Right ventricle myocardium superior (tissue), 1 donor: ENCODE measurements around the gene SRM. TPM values are rescaled to one million over a fixed set of nuclear protein-coding genes. Genes with fewer than 3 reads are reported as not detected.
A peak's percentile ranks its signal among the peaks of the same experiment; 100 is the strongest.
"Not testable (repeated sequence)": the region's sequence is repeated elsewhere in the genome, so short reads cannot be mapped to it uniquely, and the experiment has no call there.

Source experiments
- ATAC-seq: fragments of 200-7000 bp; cut with Tn5 transposase; one replicate; pipeline ENCODE4 v1.9.1; 2020; ENCODE audit warnings: mild to moderate bottlenecking; ENCODE audit not compliant: poor library complexity
- DNase-seq: peaks from one replicate; pipeline ENCODE4 v3.0.0-alpha.2; 2020
- intact Hi-C: fragments of 100-400 bp; cut with DNase I; formaldehyde crosslinking; loops from one replicate; pipeline ENCODE4 v1.11.2; 2022
- total RNA-seq: library from RNA; stranded (reverse); fragmentation: NEBNext Ultra II Directional; extraction: Animal tissue kit (Norgen Biotek cat#: 25700); gene quantifications from one replicate; pipeline ENCODE4 v1.2.1, GENCODE V29; 2021
- donor health status: DM: no; HTN: yes; CAD: no; lungs with severe emphysema.

SRM gene
- total RNA-seq, 1 donor from 2014 or later, result 47.2 TPM

DNA sequence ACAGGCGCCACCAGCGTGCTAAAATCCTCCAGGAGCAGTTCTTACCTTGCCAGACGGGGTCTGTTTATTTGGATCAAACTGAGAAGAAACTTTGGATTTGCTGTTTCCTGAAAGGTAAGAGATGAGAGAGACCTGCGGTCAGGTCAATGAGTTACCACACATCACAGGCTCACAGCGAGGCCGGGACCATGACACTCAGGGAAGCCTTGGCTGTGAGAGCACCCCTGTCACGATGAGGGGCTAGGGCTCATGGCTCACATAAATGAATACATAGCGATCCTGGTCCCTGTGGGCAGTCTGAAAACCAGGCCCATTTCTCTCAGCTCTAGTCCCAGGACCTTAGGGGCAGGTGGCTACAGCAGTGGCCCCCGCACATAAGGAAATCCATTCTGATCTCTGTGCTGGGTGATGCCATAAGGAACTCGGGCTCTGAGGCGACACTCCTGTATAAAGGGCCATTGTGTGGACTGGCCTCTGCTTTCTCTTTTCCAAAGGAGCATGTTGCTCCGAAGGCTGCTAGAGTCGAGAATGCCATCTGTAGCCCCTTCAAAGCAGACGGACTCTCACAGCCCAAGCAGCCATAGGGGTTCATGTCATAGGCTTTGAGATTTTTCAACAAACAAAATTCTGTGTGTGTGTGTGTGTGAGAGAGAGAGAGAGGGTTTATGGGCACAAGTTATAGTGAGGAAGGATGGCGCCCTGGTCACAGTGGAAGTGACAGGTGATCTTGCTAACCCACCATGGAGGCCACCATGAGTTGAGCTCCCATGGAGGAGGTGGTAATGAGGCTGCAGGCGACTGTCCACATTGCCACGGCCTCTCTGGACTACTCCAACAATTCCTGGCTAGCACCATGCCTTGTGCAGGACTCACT, 9.0 kb upstream of the SRM start:
- DNase-seq (no peak), ATAC-seq (no peak)
- intact Hi-C loops, result no loop called here

DNA sequence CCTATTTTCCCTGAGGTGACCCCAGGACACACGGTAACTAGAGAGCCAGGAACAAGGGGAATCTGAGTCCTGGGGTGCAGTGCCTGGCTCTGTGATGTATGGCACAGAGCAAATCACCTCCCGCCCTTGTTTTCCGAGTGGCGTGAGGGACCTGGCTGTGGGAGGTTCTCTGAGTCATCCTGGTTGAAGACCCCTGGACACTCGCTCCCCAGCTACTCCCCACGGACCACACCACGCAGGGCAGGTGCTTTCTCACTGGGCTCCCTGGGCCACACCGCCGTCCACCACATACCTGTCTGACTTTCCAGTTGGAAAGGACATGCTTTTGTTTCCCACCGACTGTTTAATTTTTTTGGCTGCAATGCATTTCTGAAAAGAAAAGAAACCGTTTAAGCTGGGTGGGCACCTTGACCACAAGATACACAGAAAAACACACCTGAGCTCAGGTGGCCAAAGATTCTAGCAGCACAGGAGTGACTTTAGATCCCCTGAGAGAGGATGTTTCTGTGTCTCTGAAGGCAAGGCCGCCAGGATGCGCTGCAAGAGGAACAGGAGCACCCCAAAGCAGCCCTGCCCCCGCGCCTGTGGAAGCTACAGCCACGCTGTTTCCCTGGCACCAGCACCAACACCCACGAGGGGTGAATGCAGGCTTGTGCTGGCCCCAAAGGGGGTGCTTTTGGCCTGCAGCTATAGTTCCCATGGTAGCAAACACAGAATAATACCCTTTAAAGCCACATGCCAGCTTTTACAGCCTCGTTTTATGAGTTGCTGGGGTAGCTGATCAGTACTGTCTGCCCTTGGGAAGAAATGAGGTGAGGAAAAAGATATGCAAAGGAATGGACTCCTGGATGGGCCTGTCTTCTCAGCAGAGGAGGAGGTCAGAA, 8.1 kb upstream of the SRM start:
- DNase-seq, result no peak

DNA sequence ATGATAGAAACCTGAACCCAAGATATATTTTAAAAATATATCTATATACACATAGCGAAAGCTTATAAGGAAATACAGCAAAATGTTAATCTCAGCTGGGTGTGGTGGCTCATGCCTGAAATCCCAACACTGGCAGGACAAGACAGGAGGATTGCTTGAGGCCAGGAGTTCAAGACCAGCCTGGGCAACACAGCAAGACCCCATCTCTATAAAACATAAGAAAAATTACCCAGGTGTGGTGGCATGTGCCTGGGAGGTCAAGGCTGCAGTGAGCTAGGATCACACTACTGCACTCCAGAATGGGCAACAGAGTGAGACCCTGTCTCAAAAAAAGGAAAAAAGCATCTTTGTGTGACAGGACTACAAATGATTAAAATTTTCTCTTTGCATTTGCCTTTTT, 6.0 kb upstream of the SRM start:
- DNase-seq (no peak), ATAC-seq (no peak)
- intact Hi-C loops, result no loop called here

More for the DNA sequence above, 8.1 kb upstream of the SRM start:
- ATAC-seq, result no peak
- intact Hi-C loops, result no loop called here

DNA sequence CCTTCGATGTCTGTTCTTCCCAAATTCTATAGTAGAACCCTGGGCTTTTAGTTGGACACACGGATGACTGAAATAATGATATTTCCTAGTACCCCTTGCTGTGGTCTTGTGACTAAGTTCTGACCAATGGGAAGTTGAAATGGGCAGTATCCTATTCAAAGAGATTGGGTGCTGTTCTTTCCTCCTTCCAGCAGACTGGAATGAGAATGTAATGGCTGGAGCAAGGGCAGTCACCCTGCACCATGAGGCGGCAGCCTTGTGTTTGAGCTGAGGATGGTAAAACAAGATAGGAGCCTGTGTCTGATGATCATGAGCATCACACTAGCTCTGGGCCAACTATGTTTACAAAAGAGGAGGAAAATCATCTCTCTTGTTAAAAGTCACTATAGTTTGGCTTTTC, 5.1 kb upstream of the SRM start:
- ATAC-seq (no peak), DNase-seq (no peak)
- intact Hi-C loops, result no loop called here

DNA sequence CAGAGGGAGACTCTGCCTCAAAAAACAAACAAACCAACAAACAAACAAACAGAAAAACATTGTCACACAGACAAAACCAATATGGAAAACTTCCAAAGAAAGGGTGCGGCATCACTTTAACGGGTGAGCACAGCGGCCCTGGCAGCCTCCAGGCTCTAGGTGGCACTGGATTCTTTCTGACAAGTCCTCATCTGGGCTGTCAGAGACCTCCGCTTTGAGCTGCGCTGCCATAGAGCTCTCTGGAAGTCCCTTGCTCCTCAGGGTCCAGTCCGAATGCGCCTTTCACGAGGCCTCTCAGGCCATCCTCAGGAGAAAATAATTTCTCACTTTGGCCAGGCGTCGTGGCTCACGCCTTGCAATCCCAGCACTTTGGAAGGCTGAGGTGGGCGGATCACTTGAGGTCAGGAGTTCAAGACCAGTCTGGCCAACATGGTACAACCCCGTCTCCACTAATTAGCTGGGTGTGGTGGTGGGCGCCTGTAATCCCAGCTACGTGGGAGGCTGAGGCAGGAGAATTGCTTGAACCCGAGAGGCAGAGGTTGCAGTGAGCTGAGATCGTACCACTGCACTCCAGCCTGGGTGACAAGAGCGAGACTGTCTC, 4.2 kb upstream of the SRM start:
- DNase-seq, intact Hi-C loops: not testable (repeated sequence)

DNA sequence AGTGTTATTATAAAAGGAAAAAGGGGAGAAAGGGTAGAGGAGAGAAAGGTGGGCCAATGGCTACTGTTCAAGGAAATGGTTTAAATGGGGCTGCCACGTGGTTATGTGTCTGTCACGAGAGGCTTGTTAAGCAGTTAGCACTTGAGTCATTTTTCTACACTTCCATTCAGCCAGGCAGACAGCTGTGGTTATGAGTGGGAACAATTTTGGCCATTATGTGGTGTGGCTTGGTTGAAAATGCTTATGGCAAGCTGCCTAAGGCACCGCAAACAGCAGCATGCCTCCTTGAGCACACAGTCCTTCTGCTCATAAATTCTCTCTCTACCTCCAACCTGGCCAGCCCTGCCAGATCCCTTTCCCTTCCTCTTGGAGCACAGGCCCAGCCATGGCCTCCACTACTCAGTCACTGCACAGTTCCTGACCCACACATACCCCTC, 3.2 kb upstream of the SRM start:
- intact Hi-C loops, result no loop called here
- no peak for ATAC-seq
- no peak for DNase-seq

More for the DNA sequence above, 4.2 kb upstream of the SRM start:
- ATAC-seq, result not testable (repeated sequence)

DNA sequence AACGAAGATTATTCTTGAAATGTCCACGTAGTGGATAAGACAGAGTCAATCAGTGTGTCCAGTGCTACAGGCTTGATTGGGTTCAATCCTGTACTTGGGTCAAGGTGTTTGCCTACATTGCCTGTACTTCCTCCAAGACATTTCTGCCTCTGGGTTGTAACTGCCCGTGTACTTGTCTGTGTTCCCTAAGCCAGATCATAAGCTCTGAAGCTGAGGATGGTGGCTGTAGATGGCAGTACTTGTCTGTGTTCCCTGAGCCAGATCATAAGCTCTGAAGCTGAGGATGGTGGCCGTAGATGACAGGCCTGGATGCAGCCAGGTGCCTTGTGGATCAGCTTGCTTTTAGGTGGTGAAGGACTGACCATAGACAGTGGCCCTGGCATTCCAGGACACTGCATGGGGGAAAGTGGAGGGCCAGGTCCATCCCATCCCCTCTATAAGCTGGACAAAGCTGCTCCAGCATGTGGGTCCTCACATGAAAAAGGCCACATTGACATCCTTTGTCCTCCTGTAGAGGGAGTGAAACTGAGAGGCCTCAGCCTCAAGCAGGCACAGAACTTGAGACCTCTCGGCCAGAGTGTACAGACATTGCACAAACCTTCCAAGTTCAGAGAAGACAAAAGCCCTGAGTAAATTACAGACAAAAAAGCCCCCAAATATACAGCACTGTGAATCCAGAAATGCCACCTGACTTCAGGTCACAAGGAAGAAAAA, 2.0 kb upstream of the SRM start:
- intact Hi-C loops, result no loop called here
- ATAC-seq (no peak), DNase-seq (no peak)

DNA sequence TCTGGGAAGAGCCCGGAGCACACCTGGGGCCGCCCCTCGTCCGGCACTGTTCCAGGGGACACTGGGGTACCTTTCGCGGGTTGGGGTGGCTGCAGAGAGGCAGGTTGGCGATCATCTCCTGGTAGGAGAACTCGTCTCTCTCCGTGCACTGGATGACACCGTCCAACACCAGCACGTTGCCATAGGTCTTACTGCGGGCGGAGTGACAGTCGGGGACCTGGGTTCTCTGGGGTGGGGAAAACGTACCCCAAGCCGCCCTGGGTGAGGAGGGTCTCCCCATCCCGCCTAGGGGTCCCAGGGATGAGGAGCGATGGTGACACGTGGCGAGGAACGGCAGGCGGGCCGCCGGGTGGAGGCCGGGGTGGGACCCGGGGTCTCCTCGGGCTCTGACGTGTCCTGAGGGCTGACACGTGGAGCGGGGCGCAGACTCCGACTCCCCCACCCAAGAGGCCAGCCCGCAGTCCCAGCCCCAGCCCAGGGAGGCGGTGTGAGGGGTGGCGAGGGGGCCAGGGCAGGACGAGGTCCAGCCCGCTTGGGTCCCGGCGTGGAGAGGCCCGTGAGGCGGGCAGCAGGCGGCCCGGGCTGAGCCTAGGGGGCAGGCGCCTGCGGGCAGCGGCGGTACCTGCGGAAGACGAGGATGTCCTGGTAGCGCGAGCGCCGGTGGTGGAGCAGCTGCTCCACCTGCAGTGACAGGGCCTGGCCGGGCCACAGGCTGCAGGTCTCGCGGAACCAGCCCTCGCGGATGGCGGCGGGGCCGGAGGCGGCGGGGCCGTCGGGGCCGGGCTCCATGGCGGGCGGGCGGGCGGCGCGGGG, 457 bp downstream of the SRM start:
- ATAC-seq (no peak), DNase-seq (no peak)
- intact Hi-C loops, result no loop called here

DNA sequence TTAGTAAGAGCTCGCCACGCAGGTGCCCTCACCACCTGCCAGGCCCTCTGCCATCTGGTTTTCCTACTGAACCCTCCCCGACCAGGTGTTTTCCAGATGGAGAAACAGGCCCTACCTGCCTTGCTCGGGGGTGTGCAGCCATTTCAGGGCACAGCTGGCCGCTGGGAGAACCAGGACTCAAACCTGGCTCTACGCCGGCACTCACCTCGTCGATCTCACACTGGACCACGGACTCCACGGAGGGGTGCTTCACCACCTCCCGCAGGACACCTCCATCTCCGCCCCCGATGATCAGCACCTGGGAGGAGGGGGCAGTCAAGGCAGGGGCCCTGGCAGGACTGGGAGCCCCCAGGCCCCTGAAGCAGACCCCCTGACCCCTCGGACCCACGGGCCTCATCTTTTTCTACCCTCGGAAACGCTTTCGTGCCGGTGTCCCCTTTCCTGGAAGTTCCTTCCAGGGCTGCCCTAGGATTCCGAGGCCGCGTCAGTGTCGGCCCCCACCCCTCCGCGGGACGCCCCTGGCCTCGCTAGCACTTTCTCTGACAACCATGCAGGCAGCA, 1.1 kb downstream of the SRM start:
- DNase-seq (no peak), ATAC-seq (no peak)
- intact Hi-C loops, result no loop called here

DNA sequence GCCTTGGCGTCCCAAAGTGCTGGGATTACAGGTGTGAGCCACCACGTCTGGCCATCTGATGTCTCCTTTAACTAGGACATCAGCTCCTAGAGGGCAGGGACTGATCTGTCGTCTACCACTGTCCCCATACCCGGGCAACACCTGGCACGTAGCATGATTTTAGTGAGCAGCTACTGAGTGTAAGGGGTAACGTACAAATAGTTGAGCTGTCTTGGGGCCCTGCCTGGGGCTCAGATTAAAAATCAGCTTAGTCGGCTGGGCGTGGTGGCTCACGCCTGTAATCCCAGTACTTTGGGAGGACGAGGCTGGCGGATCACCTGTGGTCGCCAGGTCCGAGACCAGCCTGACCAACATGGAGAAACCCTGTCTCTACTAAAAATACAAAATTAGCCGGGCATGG, 1.8 kb downstream of the SRM start:
- intact Hi-C loops, result no loop called here
- DNase-seq (no peak), ATAC-seq (no peak)

DNA sequence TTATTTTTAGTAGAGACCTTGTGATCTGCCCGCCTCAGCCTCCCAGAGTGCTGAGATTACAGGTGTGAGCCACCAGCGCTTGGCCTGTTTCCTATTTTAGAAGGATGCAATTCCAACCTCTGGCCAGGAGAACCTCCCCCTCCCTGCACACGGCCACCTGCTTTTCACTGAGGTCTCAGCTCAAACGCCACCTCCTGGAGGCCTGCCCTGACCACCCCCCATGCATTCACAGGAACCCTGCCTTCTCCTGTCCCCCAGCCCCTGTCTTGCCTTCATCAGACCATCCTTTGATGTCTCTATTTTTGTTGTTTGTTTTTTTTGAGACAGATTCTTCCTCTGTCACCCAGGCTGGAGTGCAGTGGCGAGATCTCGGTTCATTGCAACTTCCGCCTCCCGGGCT, 2.3 kb downstream of the SRM start:
- ATAC-seq (no peak), DNase-seq (no peak)
- intact Hi-C loops, result no loop called here

DNA sequence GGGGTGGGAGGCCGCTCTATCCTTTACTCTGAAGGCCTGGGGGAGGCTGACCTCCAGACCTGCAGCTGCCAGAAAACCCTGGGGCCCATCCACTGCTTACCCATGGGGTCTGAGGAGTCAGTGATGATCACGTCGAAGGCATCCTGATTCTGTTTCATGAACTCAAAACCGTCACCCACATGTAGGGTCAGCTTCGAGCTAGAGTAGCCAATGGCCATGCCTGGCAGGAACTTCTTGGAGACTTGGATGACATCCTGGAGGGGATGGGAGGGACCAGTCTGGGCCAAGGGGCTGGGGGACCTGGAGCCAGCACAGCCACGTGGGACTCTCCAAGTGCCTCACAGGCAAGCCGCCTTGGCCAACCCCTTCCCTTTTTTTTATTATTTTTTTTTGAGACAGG, 3.3 kb downstream of the SRM start:
- no peak for ATAC-seq
- DNase-seq, result no peak
- intact Hi-C loops, result no loop called here

DNA sequence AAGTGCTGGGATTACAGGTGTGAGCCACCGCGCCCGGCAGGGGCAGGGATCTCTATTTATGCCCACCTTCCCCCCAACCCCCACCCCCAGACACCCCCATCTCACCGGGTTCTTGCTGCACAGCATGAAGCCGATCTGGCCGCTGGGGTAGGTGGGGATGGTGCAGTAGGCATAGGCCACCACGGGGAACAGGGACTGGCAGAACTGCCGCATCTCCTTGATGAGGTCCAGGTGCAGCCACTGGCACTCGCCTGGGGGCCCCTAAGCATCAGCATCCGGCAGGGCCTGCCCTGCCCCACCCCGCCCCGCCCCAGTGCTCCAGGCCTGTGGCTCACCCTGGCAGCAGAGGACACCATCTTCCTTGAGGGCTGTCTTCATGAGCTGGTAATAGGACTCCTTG, 4.1 kb downstream of the SRM start:
- intact Hi-C loops, result no loop called here

DNA sequence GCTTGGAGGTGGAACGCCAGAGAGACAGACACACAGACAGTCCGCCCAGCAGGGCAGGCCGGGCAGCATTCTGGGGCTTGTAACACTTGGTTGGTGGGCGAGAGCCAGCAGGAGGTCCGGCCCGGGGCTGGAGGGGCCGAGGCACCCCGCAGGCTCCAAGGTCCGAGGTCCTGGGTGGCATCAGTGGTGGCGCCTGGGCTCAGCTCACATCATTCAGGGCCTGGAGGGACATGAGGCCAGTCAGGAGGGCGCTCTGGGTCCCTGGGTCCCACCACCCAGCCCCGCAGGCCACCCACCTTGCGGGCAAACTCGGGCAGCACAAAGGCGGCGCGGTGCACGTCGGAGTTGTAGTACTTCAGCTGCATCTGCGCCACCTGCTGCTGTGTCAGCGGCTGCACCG, 5.2 kb downstream of the SRM start:
- ATAC-seq (no peak), DNase-seq (no peak)
- intact Hi-C loops, result no loop called here

More for the DNA sequence above, 4.1 kb downstream of the SRM start:
- ATAC-seq, result no peak
- no peak for DNase-seq

DNA sequence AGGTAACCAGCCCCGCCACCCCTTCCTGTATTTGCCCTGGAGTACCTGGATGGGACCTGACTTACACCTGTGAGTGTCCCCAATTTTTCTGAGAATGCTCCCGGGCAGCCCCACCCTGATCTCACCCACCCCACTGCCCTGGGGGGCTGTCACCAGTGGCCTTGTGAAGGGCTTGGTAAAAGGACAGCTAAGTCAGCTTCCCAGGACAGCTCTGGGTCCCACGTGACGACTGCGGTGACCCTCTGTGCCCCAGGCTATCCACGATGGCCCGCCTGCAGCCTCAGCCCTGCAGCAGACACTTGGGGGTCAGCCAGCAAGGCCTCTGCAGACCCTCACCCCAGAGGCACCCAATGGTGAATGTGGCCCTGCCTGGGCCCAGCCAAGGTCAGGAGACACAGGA, 5.6 kb downstream of the SRM start:
- no peak for DNase-seq
- no peak for ATAC-seq
- intact Hi-C loops, result no loop called here

DNA sequence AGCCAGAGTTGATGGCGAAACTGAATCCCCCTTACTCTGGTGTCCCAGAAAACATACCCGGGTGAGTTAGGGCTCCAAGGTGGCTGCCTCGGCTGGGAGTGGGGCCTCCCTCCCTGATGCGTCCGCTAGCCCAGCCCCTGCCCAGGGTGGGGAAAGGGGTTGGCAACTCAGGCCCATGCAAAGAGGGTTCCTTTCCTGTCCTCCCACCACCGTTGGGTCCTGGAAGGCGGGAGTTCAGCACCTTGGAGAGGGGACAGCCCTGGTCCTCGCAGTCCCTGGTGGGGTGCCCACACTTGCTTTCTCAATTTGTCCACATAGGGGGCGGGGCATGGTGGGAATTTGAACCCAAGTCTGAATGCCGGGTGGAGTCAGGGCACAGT, 6.1 kb downstream of the SRM start:
- DNase-seq (no peak), ATAC-seq (peak; percentile 43)
- intact Hi-C loops, result no loop called here

DNA sequence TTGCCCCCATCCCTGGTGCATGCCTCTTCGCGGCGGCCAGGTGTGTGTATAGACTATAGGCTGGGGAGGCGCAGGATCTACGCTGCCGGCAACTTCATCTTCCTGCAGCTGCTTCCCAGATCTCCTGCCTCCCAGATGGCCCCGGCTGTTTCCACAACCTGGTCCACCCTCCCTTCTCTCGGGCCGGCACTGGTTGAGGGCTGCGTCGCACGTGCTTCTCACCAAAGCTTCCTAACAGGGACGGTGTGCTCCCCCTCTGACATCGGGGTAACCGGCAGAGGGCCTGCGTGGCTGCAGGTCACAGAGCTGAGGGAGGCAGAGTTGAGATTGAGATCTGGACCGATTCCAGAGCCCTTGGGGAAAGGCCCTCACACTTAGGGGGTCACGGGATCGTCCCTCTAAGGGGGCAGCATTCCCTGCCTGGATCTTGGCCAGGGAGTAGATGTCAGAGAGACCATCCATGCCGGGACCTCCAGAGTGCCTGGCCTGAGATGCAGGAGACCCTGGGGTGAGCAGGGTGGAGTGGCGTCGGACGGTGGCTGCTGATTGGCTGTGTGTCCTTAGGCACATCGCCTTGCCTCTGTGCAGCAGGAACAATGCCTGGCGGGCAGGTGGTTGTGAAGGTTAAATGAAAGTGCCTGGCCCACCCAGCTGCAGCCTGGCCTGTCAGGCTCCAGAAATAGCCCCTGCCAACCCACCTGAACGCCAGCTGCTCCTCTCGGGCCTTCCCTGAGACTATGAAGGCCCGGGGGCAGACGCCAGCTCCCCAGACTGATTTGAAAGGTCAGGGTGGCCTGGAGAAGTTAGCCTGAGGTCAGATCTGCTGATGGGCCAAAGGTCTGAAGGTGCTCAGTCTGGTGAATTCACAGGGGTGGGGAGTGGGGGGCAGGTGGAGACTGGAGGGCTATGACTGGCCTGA, 6.7 kb downstream of the SRM start:
- no peak for DNase-seq
- ATAC-seq, result peak; percentile 21
- intact Hi-C loops, result no loop called here
